ENCODE measurements around the gene NDE1. TPM values are rescaled to one million over a fixed set of nuclear protein-coding genes. Genes with fewer than 3 reads are reported as not detected.

Gene NDE1
- total RNA-seq, 1 donor from 2014 or later: 48.2 TPM

DNA sequence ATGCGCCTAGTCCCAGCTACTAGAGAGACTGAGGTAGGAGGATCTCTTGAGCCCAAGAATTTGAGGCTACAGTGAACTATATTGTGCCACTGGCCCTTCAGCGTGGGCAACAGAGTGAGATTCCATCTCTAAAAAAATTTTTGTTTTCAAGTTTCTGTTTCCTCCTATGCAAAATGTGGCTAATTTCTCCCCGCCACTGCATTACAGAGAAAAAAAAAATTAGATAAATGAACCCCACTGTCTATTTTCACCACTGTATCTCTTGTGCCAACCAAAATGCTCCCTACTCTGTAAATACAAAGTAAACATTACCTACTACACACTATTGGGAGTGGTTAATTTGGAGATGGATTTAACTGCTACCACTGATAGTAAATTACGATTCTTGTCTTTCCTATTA lies 9.1 kb upstream of the NDE1 start:
- peak overlapping the region; percentile 85 for H3K4me3 Mint-ChIP-seq
- no peak for DNase-seq (ENCODE audit: low spot score in 2 of 2, unreplicated experiment in 2 of 2)
- H3K36me3 Mint-ChIP-seq: peaks cover 20% of the 10 kb centered on the region
- H3K27me3 Mint-ChIP-seq (ENCODE audit: low read depth): no peaks in the 10 kb centered on the region
- peaks cover 26% of the 10 kb centered on the region for H3K4me1 Mint-ChIP-seq
- TF ChIP-seq, protein P1, sequence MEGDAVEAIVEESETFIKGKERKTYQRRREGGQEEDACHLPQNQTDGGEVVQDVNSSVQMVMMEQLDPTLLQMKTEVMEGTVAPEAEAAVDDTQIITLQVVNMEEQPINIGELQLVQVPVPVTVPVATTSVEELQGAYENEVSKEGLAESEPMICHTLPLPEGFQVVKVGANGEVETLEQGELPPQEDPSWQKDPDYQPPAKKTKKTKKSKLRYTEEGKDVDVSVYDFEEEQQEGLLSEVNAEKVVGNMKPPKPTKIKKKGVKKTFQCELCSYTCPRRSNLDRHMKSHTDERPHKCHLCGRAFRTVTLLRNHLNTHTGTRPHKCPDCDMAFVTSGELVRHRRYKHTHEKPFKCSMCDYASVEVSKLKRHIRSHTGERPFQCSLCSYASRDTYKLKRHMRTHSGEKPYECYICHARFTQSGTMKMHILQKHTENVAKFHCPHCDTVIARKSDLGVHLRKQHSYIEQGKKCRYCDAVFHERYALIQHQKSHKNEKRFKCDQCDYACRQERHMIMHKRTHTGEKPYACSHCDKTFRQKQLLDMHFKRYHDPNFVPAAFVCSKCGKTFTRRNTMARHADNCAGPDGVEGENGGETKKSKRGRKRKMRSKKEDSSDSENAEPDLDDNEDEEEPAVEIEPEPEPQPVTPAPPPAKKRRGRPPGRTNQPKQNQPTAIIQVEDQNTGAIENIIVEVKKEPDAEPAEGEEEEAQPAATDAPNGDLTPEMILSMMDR (IDR thresholded peaks at IDR 0.05; ENCODE audit: unreplicated experiment): no peak
- H3K9me3 Mint-ChIP-seq: no peaks in the 10 kb centered on the region
- H3K27ac Mint-ChIP-seq: peak overlapping the region; percentile 76

DNA sequence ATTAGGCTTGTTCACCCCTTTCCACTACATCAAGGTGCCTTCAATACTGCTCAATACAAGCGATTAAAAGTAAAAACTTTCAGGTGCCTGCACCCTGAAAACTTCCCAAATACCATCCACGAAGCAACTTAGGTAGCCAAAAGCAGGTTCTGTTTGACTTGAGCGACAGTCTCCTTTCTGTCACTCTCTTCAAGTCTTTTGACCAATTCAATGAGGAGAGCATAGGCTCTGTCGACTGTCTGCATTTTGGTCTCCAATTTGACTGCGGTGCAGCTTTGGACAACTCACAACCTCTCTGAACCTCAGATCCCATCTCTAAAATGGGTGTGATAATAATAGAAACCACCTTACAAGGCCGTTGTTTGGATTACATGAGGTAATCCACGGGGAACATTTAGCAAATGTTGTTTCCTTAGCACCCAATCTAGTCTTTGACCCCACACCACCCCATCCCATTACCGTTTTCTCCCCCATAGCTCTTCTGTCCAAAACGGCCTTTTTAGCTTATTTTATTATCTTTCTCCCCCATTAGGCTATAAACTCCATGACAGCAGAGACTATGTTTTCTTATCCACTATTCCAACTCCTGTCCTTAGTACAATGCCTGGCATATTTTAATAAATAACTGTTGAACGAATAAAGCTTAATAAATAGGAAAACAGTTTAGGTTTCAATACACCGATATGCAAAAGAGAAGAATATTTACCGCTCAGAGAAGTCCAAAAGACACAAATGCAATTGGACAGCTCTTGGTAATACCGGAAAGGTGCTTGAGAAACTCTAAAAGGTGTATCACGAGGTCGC lies 8.1 kb upstream of the NDE1 start:
- no peaks in the 10 kb centered on the region for H3K9me3 Mint-ChIP-seq
- DNase-seq (ENCODE audit: low spot score in 2 of 2, unreplicated experiment in 2 of 2): no peak
- H3K4me3 Mint-ChIP-seq: peak overlapping the region; percentile 85
- H3K27me3 Mint-ChIP-seq (ENCODE audit: low read depth): no peaks in the 10 kb centered on the region
- H3K4me1 Mint-ChIP-seq: peaks cover 26% of the 10 kb centered on the region
- TF ChIP-seq, protein P1 (IDR thresholded peaks at IDR 0.05; ENCODE audit: unreplicated experiment): no peak
- peaks cover 13% of the 10 kb centered on the region for H3K36me3 Mint-ChIP-seq
- H3K27ac Mint-ChIP-seq: peak overlapping the region; percentile 98

DNA sequence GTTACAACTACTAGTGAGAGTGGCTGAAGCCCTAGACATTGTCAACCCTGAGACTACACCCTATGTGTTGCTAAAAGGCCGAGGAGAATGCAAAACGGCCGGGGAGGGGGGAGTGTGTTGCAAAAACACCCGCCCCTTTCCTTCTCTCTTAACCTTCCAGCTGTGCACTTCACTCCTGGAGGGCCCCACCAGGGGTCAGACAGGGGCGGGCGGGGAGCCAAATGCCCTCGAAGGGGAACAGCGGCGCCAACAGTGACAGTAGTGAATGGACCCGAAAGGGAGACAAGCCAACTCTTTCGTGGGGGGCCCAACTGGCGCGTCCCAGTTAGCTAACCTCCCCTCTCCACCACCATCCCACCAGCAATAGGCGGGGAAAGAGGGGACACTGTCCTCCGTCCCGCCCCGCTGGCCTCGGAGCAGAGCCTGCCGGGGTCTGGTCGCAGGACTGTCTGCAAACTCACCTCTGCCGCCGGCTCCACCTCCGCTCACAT lies 7.4 kb upstream of the NDE1 start:
- TF ChIP-seq, protein P1 (IDR thresholded peaks at IDR 0.05; ENCODE audit: unreplicated experiment): peak; percentile 30
- Mint-ChIP-seq H3K4me3 (peak overlapping the region; percentile 85), H3K27ac (peak overlapping the region; percentile 98), H3K36me3 (peaks cover 8% of the 10 kb centered on the region), H3K4me1 (peaks cover 26% of the 10 kb centered on the region), H3K27me3 (ENCODE audit: low read depth) (no peaks in the 10 kb centered on the region), H3K9me3 (no peaks in the 10 kb centered on the region)
- DNase-seq (ENCODE audit: low spot score in 2 of 2, unreplicated experiment in 2 of 2): peak in 1 of 2 experiments; percentile 25

DNA sequence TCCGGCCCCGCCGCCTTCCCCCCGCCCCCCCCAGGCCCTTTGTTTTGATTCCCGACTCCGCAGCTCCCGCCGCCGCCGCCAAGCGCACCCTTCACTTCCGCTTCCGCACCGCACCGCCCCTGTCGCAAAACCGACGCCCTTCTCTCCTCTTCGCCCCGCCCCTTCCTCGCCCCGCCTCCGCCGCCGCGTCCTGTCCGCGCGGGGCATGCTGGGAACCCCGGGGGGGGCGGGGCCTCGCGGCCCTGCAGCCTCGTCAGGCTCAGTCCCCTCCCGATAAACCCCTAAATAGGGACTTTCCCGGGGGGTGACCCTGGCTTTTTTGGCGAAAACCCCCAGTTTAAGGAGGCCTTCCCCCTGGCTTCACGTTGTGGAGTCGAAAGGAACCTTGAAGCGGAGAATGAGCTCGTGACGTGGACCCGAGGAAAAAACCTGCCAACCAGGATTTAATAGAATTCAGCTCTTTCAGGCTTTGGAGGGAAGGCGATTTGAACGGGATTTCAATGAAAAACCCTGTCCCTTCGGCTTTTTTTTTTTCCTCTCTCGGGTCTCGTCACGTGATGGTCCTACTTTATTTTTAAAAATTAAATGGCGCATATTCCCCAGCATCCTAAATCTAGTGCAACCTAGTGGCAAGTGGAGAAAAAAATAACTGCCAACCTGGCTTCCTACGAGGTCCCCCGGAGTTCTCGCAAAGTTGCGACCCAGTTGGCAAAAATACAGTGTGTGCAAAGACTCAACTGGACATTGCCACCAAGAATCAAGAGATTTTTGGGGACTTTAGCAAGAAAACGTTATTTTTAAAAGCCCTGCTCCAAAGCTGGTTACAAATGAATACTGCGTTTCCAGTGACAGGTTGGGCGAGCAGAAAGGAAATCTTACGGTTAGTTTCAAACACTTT lies 6.7 kb upstream of the NDE1 start, which contains the start of gene MARF1:
Gene MARF1 (minus strand): TSS at position 107 of the 898 bp plus-strand sequence. CDS start 3,921 bp downstream, outside the sequence.
- TF ChIP-seq, protein P1 (IDR thresholded peaks at IDR 0.05; ENCODE audit: unreplicated experiment): no peak
- Mint-ChIP-seq H3K36me3 (peaks cover 8% of the 10 kb centered on the region), H3K27me3 (ENCODE audit: low read depth) (no peaks in the 10 kb centered on the region), H3K4me3 (peak within 1 kb of the TSS; percentile 85), H3K27ac (peak within 1 kb of the TSS; percentile 98), H3K4me1 (peaks cover 26% of the 10 kb centered on the region), H3K9me3 (no peaks in the 10 kb centered on the region)
- peak; percentile 99 for DNase-seq (ENCODE audit: low spot score in 2 of 2, unreplicated experiment in 2 of 2)

DNA sequence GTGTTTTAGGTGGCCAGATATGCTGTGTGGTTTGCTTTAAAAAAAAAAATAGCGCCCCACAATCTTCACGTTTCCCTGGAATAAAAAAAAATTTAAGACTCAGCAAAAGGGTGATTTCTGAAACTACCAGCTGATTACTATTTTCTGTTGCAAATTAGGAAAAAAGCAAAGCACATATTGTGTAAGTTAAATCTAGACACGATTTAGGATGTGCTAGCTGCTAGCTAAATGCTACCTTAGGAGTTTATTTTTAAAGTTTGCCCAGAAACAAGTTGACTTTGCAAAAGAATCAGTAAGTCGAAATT lies 6.1 kb upstream of the NDE1 start:
- Mint-ChIP-seq H3K36me3 (peaks cover 3% of the 10 kb centered on the region), H3K4me1 (peaks cover 26% of the 10 kb centered on the region), H3K27me3 (ENCODE audit: low read depth) (no peaks in the 10 kb centered on the region), H3K9me3 (no peaks in the 10 kb centered on the region), H3K27ac (peak overlapping the region; percentile 98), H3K4me3 (peak overlapping the region; percentile 85)
- TF ChIP-seq, protein P1 (IDR thresholded peaks at IDR 0.05; ENCODE audit: unreplicated experiment): no peak
- no peak for DNase-seq (ENCODE audit: low spot score in 2 of 2, unreplicated experiment in 2 of 2)
